CD14-positive monocyte (primary cell): Measurements from ENCODE around the gene C12orf42. TPM values are rescaled to one million over a fixed set of nuclear protein-coding genes. Genes with fewer than 3 reads are reported as not detected.
A peak's percentile ranks its signal among the peaks of the same experiment; 100 is the strongest.

Experiments used
- DNase-seq, 3 donors: peaks; one replicate each; pipeline ENCODE4 v3.0.0-alpha.2; 2011 to 2022
- H2AFZ ChIP-seq: 2 replicates; pipeline ENCODE4 v1.6.0; 2012; ENCODE audit warnings: mild to moderate bottlenecking, low read depth, low read length, inconsistent platforms; ENCODE audit not compliant: insufficient read depth, poor library complexity, severe bottlenecking
- H3K27ac ChIP-seq, 2 donors: 1 replicate in 1 of 2; 2 replicates in 1 of 2; pipeline ENCODE4 v1.5.1; 2012 to 2013; ENCODE audit warnings: low read length in 2 of 2, control low read depth in 1 of 2, inconsistent platforms in 1 of 2, low read depth in 1 of 2, mild to moderate bottlenecking in 1 of 2
- H3K27me3 ChIP-seq, 2 donors: one replicate each; pipeline versions ENCODE4 v1.6.0 to v1.6.1; 2011 to 2013; ENCODE audit warnings: low read length in 2 of 2; ENCODE audit not compliant: control insufficient read depth in 2 of 2, insufficient read depth in 2 of 2
- H3K36me3 ChIP-seq, 2 donors: replicated peaks in 1 of 2; 1 replicate in 1 of 2; 2 replicates in 1 of 2; pipeline versions ENCODE4 v1.5.1 to v1.6.1; 2012 to 2013; ENCODE audit warnings: low read length in 2 of 2, control low read depth in 1 of 2, inconsistent platforms in 1 of 2, mild to moderate bottlenecking in 1 of 2; ENCODE audit not compliant: insufficient read depth in 2 of 2, control insufficient read depth in 1 of 2
- H3K4me1 ChIP-seq, 2 donors: 1 replicate in 1 of 2; 2 replicates in 1 of 2; pipeline versions ENCODE4 v1.5.1 to v1.6.1; 2012 to 2013; ENCODE audit warnings: low read length in 2 of 2, control low read depth in 1 of 2, inconsistent platforms in 1 of 2, mild to moderate bottlenecking in 1 of 2, moderate library complexity in 1 of 2; ENCODE audit not compliant: insufficient read depth in 2 of 2, control insufficient read depth in 1 of 2
- H3K4me2 ChIP-seq: replicated peaks from 2 replicates; pipeline ENCODE3; 2012; ENCODE audit warnings: low read length, moderate library complexity, mild to moderate bottlenecking; ENCODE audit not compliant: poor library complexity, severe bottlenecking; ENCODE audit errors: extremely low read depth
- H3K4me3 ChIP-seq, 3 experiments: fragments of 200-600 bp in 1 of 3; sonication (generic) in 1 of 3; replicated peaks in 1 of 3; 1 replicate in 2 of 3; 2 replicates in 1 of 3; pipeline ENCODE4 v1.5.1; 2011 to 2013; ENCODE audit warnings: low read length in 3 of 3, mild to moderate bottlenecking in 3 of 3, control low read depth in 2 of 3, low read depth in 2 of 3, inconsistent platforms in 1 of 3, moderate library complexity in 1 of 3
- H3K79me2 ChIP-seq: 2 replicates; pipeline ENCODE4 v1.6.0; 2012; ENCODE audit warnings: mild to moderate bottlenecking, control low read depth, inconsistent platforms, low read length, moderate library complexity; ENCODE audit not compliant: insufficient read depth
- H3K9ac ChIP-seq: 2 replicates; pipeline ENCODE4 v1.6.0; 2017; ENCODE audit warnings: low read length, mild to moderate bottlenecking; ENCODE audit not compliant: insufficient read depth, poor library complexity, severe bottlenecking
- H3K9me3 ChIP-seq, 2 donors: replicated peaks in 1 of 2; 1 replicate in 1 of 2; 2 replicates in 1 of 2; pipeline versions ENCODE4 v1.5.1 to v1.6.1; 2012 to 2013; ENCODE audit warnings: low read length in 2 of 2, control low read depth in 1 of 2; ENCODE audit not compliant: control insufficient read depth in 1 of 2, insufficient read depth in 1 of 2
- H4K20me1 ChIP-seq: 2 replicates; pipeline ENCODE4 v1.6.0; 2012; ENCODE audit warnings: mild to moderate bottlenecking, low read length, control low read depth, moderate library complexity; ENCODE audit not compliant: insufficient read depth
- H3K27ac Mint-ChIP-seq, 7 donors: one replicate each; pipeline ENCODE4 v1.8.0; 2020; ENCODE audit warnings: mild to moderate bottlenecking in 7 of 7, mixed read lengths in 7 of 7, moderate library complexity in 6 of 7, inconsistent platforms in 2 of 7
- H3K27me3 Mint-ChIP-seq, 3 donors: one replicate each; pipeline ENCODE4 v1.8.0; 2021 to 2022; ENCODE audit warnings: low read depth in 3 of 3, mild to moderate bottlenecking in 3 of 3, mixed read lengths in 3 of 3, moderate library complexity in 3 of 3, inconsistent platforms in 1 of 3
- H3K36me3 Mint-ChIP-seq, 2 donors: one replicate each; pipeline ENCODE4 v1.8.0; 2020; ENCODE audit warnings: mixed read lengths in 2 of 2, inconsistent platforms in 1 of 2, mild to moderate bottlenecking in 1 of 2
- H3K4me1 Mint-ChIP-seq: one replicate; pipeline ENCODE4 v1.8.0; 2020; ENCODE audit warnings: mild to moderate bottlenecking, mixed read lengths
- H3K4me3 Mint-ChIP-seq, 2 donors: one replicate each; pipeline ENCODE4 v1.8.0; 2020; ENCODE audit warnings: mild to moderate bottlenecking in 2 of 2, mixed read lengths in 2 of 2, moderate library complexity in 1 of 2
- H3K9me3 Mint-ChIP-seq, 7 donors: one replicate each; pipeline ENCODE4 v1.8.0; 2020 to 2022; ENCODE audit warnings: mixed read lengths in 7 of 7, mild to moderate bottlenecking in 6 of 7, moderate library complexity in 6 of 7, inconsistent platforms in 2 of 7
- CTCF ChIP-seq: fragments of 200-600 bp; IDR thresholded peaks from one replicate; pipeline ENCODE4 v1.8.0; 2022; ENCODE audit warnings: antibody characterized with exemption, mild to moderate bottlenecking
- WGBS: methylation state at CpG from one replicate; pipeline ENCODE4 v1.1.5; 2013; ENCODE audit warnings: missing lambda C conversion rate; ENCODE audit not compliant: insufficient coverage; 5-methylcytosine and 5-hydroxymethylcytosine counted together
- intact Hi-C, 2 donors: fragments of 100-400 bp; cut with micrococcal nuclease; formaldehyde crosslinking; loops; one replicate each; pipeline versions ENCODE4 v1.15.0 to v1.15.1; 2023
- polyA plus RNA-seq, 3 donors: library from polyadenylated mRNA; depleted of rRNA in 1 of 3; unstranded in 2 of 3; stranded (reverse) in 1 of 3; fragments of 300-500 nt in 2 of 3; fragments of >200 nt in 1 of 3; fragmentation: Illumina TruSeq in 2 of 3; gene quantifications; 1 replicate in 2 of 3; 2 replicates in 1 of 3; pipeline ENCODE4 v1.2.3, GENCODE V29; 2012 to 2021

Gene C12orf42
- polyA plus RNA-seq, 3 donors, result not detected

GRCh38 chr12:103391103-103391502, 104.7 kb downstream of the C12orf42 start:
- Mint-ChIP-seq H3K27ac (no peak overlapping the region), H3K36me3 (no peaks in the 10 kb centered on the region), H3K4me1 (no peaks in the 10 kb centered on the region), H3K27me3 (peaks cover 1 to 4% (median 2%) of the 10 kb centered on the region in 3 donors), H3K9me3 (peaks cover 0 to 9% (median 0%) of the 10 kb centered on the region in 7 donors), H3K4me3 (no peak overlapping the region)
- H3K36me3 ChIP-seq, result no peaks in the 10 kb centered on the region
- no peaks in the 10 kb centered on the region for H3K79me2 ChIP-seq
- intact Hi-C loops, result no loop called here
- no peak for TF ChIP-seq CTCF
- no peak for DNase-seq
- no peaks in the 10 kb centered on the region for H3K9me3 ChIP-seq
- no peak overlapping the region for H3K9ac ChIP-seq
- peaks cover 0 to 5% of the 10 kb centered on the region in 2 donors for H3K4me1 ChIP-seq
- no peak overlapping the region for H3K4me2 ChIP-seq
- no CpG with 5 or more reads among the region's 4 CpGs for WGBS
- no peak overlapping the region for H3K27ac ChIP-seq
- no peak overlapping the region for H3K4me3 ChIP-seq
- H4K20me1 ChIP-seq, result no peaks in the 10 kb centered on the region
- no peak overlapping the region for H2AFZ ChIP-seq
- H3K27me3 ChIP-seq, result peaks cover 0 to 5% of the 10 kb centered on the region in 2 donors

- H3K27me3 Mint-ChIP-seq, result peaks cover 1 to 3% (median 2%) of the 10 kb centered on the region in 3 donors
- Histone ChIP-seq H3K36me3 (no peaks in the 10 kb centered on the region), H3K27ac (no peak overlapping the region), H4K20me1 (no peaks in the 10 kb centered on the region), H3K4me3 (no peak overlapping the region), H3K4me1 (peaks cover 0 to 5% of the 10 kb centered on the region in 2 donors), H2AFZ (no peak overlapping the region), H3K79me2 (no peaks in the 10 kb centered on the region), H3K27me3 (peaks cover 0 to 5% of the 10 kb centered on the region in 2 donors), H3K4me2 (no peak overlapping the region), H3K9ac (no peak overlapping the region), H3K9me3 (no peaks in the 10 kb centered on the region)
- no peaks in the 10 kb centered on the region for H3K36me3 Mint-ChIP-seq
- no peaks in the 10 kb centered on the region for H3K4me1 Mint-ChIP-seq
- no peak for TF ChIP-seq CTCF
- 100% methylated on average over 3 of the region's 7 CpGs for WGBS
- intact Hi-C loops, result no loop called here
- H3K27ac Mint-ChIP-seq, result peak overlapping the region in 1 of 7 donors; percentile 13
- DNase-seq, result no peak
- H3K4me3 Mint-ChIP-seq, result no peak overlapping the region
- H3K9me3 Mint-ChIP-seq, result peaks cover 0 to 5% (median 0%) of the 10 kb centered on the region in 7 donors
Observed at GRCh38 chr12:103387385-103387784, 108.4 kb downstream of the C12orf42 start.
